Measurements from ENCODE around the gene GBA3. TPM values are rescaled to one million over a fixed set of nuclear protein-coding genes. Genes with fewer than 3 reads are reported as not detected.

The GBA3 gene
- total and polyA plus RNA-seq, 2 donors (not counting 3 experiments of a cell fraction or from before 2014, with no cell fraction given): not detected

GRCh38 chr4:22794732-22795131 is 102.0 kb downstream of the GBA3 start:
- H2AFZ ChIP-seq (ENCODE audit: low read depth, low read length): no peak overlapping the region
- no peaks in the 10 kb centered on the region for H3K27me3 ChIP-seq (ENCODE audit: control insufficient read depth in 2 of 2, insufficient read depth in 2 of 2, low read length in 2 of 2)
- intact Hi-C loops (cut with micrococcal nuclease) (no loop called here), dilution Hi-C loops (cut with MboI; ENCODE audit: extremely low pct_ligation_motif_present, low sequenced_read_pairs) (no loop called here)
- no peak overlapping the region for H3K27ac ChIP-seq (ENCODE audit: insufficient read depth, low read depth, low read length)
- CTCF ChIA-PET: no interaction called here
- H3K9me1 ChIP-seq (replicated peaks; ENCODE audit: control insufficient read depth, extremely low read depth, insufficient read depth, low read length): no peaks in the 10 kb centered on the region
- FAIRE-seq (no peak), DNase-seq (ENCODE audit: low read depth, low spot score) (no peak)
- H3K36me3 ChIP-seq (ENCODE audit: control insufficient read depth in 2 of 2, extremely low read depth in 1 of 2, insufficient read depth in 2 of 2, low read length in 2 of 2): no peaks in the 10 kb centered on the region
- H4K20me1 ChIP-seq (replicated peaks; ENCODE audit: control insufficient read depth, extremely low read depth, insufficient read depth, low read length): no peaks in the 10 kb centered on the region
- no peaks in the 10 kb centered on the region for H3K4me1 ChIP-seq (ENCODE audit: control insufficient read depth, extremely low read depth, insufficient read depth, low read length)
- POLR2A ChIA-PET: no interaction called here
- peaks cover 9% of the 10 kb centered on the region for H3K9me3 ChIP-seq (replicated peaks; ENCODE audit: control insufficient read depth, insufficient read depth, low read length)
- H3K4me3 ChIP-seq (replicated peaks in 1 of 3; ENCODE audit: insufficient read depth in 1 of 3, low read depth in 1 of 3, low read length in 3 of 3): no peak overlapping the region
- BruUV-seq (replicated peaks): no TSS peak
- TF ChIP-seq POLR2AphosphoS5 (IDR thresholded peaks at IDR 0.05; ENCODE audit: insufficient read depth, low read depth, low read length) (no peak), CTCF (IDR thresholded peaks at IDR 0.05; ENCODE audit: extremely low read depth in 1 of 2, insufficient read depth in 1 of 2, low read depth in 1 of 2, low read length in 2 of 2) (no peak), JUN (IDR thresholded peaks at IDR 0.05; ENCODE audit: borderline replicate concordance, insufficient read depth, insufficient read length, low read depth) (no peak), FOS (IDR thresholded peaks at IDR 0.05; ENCODE audit: borderline replicate concordance, insufficient read depth, low read length) (no peak), MAX (IDR thresholded peaks at IDR 0.05; ENCODE audit: insufficient read depth, insufficient read length) (no peak), POLR2A (IDR thresholded peaks at IDR 0.05; ENCODE audit: low read depth, low read length) (no peak), EZH2 (IDR thresholded peaks at IDR 0.05; ENCODE audit: borderline replicate concordance, low read depth, low read length, severe bottlenecking) (no peak), MYC (IDR thresholded peaks at IDR 0.05; ENCODE audit: low read depth, low read length) (no peak), GATA2 (IDR thresholded peaks at IDR 0.05; ENCODE audit: insufficient read depth, insufficient read length, low read depth, low read length) (no peak)
- H3K9ac ChIP-seq (replicated peaks; ENCODE audit: extremely low read depth, insufficient read depth, low read length): no peak overlapping the region
- no peak overlapping the region for H3K4me2 ChIP-seq (ENCODE audit: insufficient read depth, low read length)
- H3K79me2 ChIP-seq (ENCODE audit: control insufficient read depth, insufficient read depth, low read length): no peaks in the 10 kb centered on the region

Data from endothelial cell of umbilical vein (primary cell).